HG02973 (cell line): ENCODE data around the gene TFIP11.

ENCODE experiments used
- ATAC-seq: cut with Tn5 transposase; IDR thresholded peaks from one replicate; pipeline ENCODE4 v1.9.1; 2021; ENCODE audit warnings: moderate library complexity; ENCODE audit not compliant: unreplicated experiment

The TFIP11 gene

DNA sequence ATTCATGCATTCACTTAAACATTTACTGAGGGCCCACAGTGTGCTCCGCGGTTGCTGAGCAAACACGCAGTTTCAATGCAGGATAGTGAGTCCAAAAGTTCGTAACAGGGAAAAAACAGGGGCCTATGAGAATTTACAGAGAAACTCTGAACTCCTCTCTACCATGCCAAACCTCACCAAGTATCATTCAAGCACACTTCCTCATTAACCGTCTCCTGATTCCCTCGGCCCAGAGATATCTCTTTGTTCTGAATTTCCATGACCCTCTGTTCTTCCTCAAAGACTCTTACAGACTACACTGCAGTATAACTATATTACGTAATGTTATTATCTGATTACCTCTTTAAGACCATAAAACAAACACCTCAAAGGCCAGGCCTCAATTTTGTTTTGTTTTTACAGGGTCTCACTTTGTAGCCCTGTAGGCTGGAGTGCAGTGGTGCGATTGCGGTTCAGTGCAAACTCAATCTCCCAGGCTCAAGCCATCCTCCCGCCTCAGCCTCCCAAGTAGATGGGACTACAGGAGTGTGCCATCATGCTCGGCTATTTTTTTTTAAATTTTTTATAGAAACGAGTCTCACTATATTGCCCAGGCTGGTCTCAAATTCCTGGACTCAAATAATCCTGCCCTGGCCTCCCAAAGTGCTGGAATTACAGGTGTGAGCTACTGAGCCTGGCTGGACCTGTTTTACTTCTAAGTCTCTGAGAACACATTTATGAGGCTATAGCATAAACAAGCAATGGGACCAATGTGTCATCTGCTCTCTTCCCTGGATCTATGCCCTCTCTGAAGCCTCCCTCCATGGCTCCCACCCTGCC is 32.3 kb downstream of the TFIP11 start:
- no peak for ATAC-seq

DNA sequence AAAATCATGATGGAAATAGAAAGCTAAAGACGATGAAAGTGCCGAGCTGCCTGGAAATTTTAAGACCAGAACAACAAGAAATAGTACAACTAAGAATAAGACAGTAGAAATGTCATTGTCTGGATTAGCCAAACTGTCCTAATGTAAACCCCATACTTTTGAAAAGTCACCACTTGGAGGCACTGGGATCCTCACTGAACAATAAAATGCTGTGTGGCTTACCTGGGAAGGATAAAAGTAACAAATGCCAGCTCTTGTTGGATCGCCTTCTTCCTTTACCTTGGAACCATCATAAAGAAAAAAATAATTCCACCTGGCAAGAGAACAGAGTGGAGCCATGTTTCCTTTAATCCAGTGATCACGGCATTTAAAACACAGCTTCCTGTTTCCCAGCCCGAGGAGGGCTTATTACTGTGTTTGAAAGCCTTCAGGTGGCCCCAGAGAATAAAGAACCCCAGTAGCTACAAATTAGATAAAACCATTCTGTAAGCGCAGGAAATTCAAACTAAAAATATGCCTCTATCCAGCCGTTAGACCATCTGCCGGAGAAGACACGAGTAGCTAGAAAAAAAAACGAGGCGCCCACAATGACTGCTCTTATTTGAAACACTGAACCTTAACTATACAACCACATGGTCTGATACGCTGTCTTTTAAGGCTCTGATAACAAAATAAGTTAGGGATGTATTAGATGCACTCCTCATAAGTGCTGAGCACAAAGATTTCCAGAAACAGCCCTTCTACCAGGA is 33.1 kb downstream of the TFIP11 start:
- ATAC-seq = no peak

DNA sequence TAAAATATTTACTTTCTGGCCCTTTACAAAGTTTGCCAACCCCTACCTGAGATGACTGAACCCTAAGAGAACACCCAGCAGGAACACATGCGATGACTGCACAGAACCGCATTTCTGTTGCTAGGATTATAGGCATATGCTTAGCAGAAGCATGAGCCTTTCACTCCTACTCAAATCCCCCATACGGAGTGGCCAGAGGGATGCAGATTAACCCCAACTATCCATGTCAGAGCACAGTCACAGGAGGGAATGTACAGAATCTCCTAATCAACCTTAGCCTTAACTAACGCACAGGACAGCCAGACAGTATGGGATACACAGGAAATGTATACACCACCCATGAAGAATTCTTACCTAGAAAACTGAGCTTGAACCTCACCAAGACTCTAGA is 34.9 kb downstream of the TFIP11 start:
- ATAC-seq = no peak

DNA sequence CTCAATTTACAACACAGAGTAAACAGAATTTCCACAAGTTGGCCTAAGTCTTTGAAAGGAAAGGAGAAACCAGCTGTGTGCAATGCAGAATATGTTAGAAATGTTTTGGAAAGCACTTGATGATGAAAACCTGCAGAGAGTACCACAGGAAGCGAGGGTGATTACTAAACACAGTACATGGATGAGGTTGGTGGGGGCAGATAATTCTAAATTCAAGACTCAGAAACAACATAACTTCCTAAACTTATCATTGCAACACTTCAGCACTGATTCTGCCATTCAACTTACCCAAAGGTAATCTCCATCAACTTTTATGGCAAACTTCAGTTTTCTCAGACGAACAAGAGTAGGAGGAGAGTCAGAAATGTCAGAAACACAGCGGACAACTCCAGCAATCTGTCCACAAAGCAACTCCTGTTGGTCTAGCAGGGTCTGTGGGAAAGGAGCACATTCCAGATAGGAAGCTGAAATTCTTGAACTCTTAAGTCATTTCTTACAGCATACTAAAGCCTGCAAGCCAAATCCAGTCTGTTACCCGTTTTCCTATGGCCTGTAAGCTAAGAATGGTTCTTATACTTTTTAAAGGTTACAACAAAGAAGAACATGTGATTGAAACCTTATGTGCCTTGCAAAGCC is 35.5 kb downstream of the TFIP11 start:
- no peak for ATAC-seq

DNA sequence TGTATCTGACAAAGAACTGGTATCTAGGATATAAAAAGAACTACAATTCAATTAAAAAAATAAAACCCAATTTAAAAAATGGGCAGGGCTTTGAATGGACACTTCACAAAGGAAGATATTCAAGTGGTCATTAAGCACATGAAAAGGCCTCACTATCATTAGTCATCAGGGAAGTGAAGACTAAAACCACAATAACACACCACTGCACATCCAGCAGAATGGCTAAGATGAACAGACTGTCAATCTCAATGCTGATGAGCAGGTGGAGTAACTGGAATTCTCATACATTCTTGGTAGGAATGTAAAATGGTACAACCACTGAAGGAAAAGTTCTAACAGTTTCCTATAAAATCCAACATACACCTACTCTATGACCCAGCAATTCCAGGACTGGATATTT is 37.6 kb downstream of the TFIP11 start:
- ATAC-seq = no peak

DNA sequence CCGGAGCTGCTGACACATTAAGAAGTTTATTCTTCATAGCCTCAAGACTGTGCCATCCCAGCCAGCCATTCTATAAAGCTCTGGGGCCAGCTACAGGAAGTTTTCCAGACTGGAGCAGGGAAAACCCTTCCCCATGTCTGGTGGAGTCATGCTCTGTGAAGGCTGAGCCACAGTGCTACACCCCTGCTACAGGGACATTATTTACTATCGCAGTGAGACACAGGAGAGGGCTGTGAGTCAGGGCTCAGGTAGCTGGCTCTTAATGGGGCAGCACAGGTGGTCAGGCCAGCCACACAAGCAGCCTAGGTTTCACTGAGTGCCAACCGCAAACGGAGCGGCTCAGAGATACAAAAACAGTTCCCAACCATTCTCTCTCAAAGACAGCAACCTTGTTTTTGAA is 40.8 kb downstream of the TFIP11 start:
- no peak for ATAC-seq

DNA sequence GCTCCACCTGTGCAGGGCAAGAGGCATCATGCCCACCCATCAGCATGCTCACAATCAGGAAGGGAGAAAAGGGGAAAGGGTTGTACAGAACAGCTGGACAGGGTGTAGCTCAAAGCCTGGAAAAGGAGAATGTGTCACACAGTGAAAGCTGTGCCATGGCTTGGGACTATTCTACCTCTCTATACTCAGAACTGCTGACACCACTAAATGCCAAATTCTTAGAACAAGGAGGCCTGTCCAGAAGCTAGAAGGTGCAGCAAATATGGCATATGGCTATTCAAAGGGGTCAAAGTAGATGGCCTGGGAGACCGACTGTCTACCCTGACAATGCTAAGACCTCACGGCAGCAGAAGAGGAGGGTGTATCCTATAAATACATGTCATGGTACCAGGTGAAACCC is 41.5 kb downstream of the TFIP11 start:
- no peak for ATAC-seq

DNA sequence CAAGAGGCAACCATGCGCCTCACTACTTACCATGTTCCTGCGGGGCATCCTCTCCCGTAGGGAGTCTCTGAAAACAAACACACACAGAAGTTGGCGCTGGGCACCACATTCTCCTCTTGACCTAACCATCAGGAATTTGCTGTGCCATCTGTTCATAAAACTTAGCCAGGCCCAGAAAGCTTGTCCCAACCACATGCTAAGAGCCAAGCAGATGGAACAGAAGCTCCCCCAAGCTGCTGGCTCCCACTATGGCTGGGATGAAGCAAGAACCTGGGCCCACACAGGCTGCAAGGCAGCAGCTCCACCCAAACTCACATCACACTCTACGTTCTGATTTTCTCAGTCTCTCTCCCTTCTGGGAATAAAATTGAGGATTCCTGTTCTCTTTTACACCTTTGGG is 46.1 kb downstream of the TFIP11 start:
- no peak for ATAC-seq

DNA sequence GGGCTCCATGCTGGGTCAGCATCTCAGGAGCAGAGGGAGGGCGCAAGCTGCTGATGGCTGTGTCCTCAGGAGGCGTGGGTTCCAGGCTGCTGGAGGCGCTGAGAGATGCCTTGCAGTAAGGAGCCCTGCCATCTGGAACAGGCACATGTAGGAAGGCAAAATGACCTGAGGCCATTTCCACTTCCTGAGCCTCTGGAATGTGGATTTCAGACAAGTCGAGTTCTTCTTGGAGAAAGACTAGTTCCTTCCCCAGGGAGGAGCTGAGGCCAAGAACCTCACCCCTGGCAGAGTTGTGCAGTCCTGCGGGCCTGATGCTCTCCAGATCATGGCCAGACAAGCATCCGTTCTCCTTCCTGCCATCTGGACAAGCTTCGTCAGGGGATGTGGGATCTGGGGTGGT is 48.0 kb downstream of the TFIP11 start:
- no peak for ATAC-seq

DNA sequence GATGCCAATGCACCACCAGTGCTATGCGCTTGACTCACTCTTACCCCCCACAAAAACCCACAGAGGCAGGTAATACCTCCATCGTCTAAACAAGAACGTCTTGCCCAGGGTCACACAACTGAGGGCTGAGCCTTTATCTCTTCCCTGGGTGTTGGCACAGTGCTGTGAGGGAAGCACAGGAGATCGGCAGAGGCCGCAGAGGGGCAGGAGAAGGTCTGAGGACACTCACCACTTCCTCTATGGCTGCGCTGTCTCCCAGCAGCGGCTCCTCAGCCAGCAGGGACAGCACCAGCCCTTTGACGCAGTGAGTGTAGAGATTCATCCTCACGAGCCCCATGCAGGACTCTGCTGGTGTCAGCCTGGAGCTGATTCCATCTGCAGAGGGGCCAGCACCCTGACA is 48.6 kb downstream of the TFIP11 start:
- no peak for ATAC-seq

DNA sequence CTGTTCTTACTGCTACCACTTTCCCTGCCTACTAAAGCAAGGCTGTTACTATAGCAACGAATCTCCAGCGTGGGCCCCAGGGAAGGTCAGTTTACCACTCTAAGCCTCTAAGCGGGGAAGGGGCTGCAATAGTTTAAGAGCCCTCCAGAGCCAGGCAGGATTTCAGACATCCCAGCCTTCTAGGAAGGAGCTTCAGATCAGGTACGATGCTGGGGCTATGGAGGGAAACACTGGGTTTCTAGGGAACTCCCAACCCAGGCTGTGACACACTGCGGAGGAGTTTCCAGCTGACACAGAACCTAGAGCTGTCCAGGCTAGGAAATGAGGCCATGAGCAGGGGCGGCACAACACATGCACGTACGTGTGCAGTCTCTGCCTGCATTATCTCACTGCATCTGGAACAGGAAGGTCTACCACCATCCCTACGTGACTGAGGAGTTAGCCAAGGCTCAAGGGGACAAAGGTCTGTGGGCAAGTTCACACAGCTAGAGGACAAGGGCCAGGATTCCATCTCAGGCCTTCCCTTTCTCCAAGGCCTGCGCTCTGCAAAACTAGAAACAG is 49.1 kb downstream of the TFIP11 start:
- ATAC-seq = no peak

DNA sequence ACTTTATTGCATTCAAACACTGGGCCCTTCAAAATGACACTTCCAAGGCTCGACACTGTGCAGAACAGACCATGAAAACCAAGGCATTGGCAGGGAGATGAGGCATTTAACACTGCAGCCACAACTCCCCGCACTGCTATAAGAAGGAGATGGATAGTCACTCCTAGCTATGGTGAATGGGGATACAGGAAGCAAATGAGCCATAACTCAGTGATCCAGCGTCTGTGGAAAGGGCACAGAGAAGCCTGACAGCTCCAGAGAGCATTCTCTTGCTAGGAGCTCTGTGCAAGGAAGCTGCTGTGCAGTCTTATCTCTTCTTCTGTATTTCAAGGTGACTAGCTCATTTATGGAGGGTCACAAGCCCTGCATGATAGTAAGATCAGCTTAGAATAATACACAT is 49.6 kb downstream of the TFIP11 start:
- ATAC-seq = no peak

DNA sequence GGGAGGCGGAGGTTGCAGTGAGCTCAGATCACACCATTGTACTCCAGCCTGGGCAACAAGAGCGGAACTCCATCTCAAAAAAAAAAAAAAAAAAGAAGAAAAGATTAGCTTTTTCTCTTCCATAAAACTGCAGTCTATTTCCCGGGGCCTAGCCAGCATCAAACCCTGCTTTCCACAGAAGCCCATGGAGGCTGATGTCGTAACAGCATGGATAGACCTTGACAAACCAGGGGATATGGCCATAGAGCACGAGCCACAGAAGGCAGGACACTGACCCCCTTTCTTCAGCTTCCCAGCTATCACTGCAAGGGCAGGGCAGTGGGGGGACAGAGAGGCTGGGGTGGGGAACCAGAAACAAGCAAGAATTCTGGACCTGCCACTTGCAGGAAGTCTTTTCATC is 50.2 kb downstream of the TFIP11 start:
- no peak for ATAC-seq

DNA sequence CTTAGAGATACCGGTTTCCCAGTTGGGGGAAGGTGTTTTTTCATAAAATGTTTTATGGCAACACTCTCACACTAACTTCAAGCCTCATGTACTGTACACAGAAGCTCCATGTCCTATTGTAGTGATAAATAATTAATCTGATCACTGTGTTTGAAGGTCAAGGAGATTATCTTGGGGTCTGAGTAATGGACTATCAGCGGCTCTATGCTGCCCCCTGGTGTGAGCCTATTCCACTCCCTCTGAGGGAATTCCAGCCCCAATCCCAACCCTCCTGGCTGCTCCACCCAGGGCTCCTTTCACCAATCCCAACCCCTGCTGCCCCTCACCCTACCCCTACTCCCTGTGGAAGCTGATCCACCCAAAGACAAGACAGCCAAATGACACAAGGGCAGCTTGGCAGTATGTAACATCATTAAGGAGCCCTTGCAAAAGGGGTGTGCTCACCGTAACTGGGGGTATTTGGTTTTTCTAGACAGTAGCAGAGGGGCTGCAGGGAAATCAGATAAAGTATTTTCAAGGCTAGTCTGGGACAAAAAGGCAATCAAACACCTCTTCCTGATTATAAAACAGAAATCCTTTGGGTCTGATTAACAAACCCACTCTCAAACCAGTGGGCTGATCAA is 51.0 kb downstream of the TFIP11 start:
- ATAC-seq = no peak

DNA sequence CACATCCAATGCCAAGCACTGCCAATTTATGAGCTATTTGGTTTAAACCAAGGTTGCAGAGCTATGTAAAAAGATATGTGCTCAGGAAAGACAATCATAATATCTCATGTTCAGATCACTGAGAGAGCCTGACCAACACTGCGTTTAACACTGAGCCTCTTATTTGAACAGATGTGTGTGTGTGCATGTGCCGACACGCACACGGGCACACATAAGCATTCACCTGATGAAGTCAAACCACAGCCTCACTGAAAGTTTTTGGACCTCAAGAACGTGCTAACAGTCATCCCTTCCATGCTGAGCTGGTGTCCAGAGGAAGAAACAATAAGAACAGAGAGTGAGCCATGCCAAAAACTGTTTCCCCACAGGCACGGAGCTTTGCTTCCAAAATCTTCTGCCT is 52.1 kb downstream of the TFIP11 start:
- ATAC-seq = no peak

DNA sequence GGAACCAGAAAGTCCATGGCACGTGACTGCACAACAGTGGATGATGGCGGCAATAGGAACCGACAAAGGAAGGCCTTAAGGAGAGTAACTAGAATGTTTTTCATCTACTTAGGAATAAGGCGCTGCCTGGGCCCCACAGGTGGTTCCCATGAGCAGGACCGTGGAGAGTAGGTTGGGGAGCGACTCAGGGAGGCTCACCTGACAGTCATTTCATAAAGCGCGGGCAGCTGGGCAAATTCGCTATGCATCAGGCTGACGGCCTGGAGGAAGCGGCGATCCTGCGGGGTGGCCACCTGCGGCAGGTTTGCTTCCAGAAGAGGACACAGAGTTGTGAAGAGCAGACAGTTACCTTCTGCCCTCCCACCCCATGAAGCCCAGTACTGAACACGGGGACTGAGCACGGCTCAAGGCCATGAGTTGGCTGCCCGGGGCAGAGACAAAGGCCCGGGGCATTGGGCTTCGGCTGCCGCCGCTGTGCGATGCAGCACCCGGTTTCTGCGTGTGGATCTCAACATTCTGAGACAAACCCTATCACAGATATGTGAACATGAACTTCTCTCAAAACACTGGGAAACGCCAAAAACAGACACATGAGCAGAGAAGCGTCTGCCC is 54.5 kb downstream of the TFIP11 start:
- ATAC-seq = no peak

DNA sequence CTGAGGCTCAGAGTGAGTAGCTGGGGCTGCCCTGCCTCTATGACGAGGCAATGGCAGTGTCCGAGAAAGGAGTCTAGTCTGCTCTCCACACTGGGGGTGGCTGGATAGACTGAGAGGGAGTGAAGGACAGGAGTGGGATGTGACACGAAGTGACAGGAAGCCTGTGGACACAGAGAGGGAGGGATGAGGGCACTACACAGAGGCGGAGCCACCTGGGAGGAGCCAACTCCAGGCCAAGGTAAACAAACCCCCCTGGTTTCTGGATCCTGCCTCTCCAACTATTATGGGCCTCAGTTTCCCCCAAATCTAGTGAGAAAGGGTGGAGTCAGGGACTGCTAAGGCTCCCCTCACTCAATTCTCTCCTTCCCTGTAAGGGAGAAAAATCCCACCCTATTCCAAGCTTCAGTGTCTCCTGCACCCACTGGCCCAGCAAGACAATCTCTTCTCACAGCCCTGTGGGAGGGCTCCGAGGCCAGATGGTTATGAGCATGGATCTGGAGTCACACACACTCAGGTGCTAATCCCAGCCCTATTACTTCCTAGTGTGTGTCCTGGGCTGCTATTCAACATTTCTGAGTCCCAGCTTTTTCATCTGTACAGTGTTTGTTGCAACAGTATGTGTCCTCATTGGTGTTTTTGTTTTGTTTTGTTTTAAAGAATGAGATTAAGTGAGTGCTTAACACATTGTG is 58.3 kb downstream of the TFIP11 start:
- ATAC-seq = no peak

DNA sequence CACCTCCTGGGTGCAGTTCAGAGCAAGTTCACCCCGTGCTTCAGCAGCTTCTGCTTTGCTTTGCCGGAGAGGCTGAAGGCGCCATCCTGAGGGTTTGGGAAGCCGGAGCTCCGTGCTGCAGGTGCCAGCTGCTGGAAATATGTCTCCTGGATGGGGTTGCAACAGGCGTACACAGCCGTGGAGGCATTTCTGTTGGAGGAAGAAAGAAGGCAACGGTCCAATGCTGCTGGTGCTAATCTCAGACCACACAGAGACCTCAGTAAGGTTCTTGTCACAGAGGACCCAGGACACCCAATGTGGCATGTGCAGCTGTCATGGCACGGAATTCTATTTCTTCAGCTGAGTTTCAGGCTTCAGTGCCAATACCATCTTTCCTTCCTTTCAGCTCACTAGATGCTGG is 59.1 kb downstream of the TFIP11 start:
- no peak for ATAC-seq

DNA sequence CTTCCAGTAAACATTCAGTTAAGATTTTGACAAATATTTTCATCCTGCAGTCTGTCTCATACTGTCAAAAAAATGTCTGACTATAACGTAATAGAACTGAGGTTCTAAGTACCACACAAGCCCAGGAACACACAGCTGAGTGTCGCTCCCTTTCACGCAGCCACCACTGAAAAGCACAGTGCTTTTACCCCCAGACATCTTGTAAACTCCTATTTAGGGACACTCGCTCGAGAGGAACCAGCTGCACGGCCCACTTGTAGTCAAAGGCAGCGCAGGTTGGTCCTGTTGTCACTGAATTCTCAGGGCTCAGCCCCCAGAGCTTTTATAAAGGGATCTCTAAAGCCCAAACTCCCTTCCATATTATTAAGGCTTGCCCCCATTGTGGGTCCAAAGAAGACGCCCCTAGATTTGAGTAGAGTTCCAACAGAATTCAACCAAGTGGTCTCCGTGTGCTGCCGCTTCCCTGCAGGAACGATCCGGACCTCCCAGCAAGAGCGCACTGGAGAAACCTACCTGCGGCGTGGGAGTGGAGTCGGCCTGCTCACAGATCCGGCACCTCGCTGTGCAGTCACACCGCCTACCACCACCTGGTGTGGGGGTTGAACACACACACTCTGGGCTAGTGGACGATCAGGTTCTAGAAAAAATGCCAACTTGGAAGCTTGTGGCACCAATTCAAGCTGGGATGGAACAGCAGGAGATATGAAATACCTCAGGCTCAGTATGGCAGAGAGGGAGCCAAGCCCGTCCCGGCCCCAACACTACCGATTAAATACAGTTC is 59.8 kb downstream of the TFIP11 start:
- ATAC-seq = no peak
